Kidney epithelial cell (primary cell): ENCODE data around the gene PTGER1. TPM values are rescaled to one million over a fixed set of nuclear protein-coding genes. Genes with fewer than 3 reads are reported as not detected.
"Not testable (repeated sequence)": the region's sequence is repeated elsewhere in the genome, so short reads cannot be mapped to it uniquely, and the experiment has no call there.

Experiments used
- DNase-seq: peaks from one replicate; pipeline ENCODE4 v3.0.0-alpha.2; 2010; ENCODE audit warnings: low read depth
- H3K27me3 ChIP-seq: 2 replicates; pipeline ENCODE4 v1.6.0; 2011; ENCODE audit warnings: low read length; ENCODE audit not compliant: control insufficient read depth, insufficient read depth
- H3K36me3 ChIP-seq: 2 replicates; pipeline ENCODE4 v1.5.1; 2011; ENCODE audit warnings: low read length; ENCODE audit not compliant: control insufficient read depth, insufficient read depth
- H3K4me3 ChIP-seq: 2 replicates; pipeline ENCODE4 v1.5.1; 2011; ENCODE audit warnings: low read depth, mild to moderate bottlenecking, control low read depth, low read length
- CTCF ChIP-seq: IDR thresholded peaks from 2 replicates; pipeline ENCODE4 v1.5.1; 2011; ENCODE audit warnings: mild to moderate bottlenecking, moderate library complexity, low read length, control low read depth, inconsistent platforms; ENCODE audit not compliant: insufficient read depth, poor library complexity, severe bottlenecking
- total RNA-seq: library from RNA; depleted of rRNA; stranded (reverse); fragments of >200 nt; gene quantifications from 2 replicates; pipeline ENCODE4 v1.2.3, GENCODE V29; 2015

The PTGER1 gene
- total RNA-seq, 1 donor from 2014 or later = 5.5 TPM

GRCh38 chr19:14512406-14512961 is 37.3 kb upstream of the PTGER1 start:
- no peak for TF ChIP-seq CTCF
- no peak overlapping the region for H3K4me3 ChIP-seq
- H3K27me3 ChIP-seq = no peaks in the 10 kb centered on the region
- no peaks in the 10 kb centered on the region for H3K36me3 ChIP-seq
- no peak for DNase-seq

GRCh38 chr19:14511229-14511593 is 36.1 kb upstream of the PTGER1 start:
- TF ChIP-seq CTCF = no peak
- no peaks in the 10 kb centered on the region for H3K27me3 ChIP-seq
- DNase-seq = no peak
- H3K36me3 ChIP-seq = no peaks in the 10 kb centered on the region
- no peak overlapping the region for H3K4me3 ChIP-seq

GRCh38 chr19:14510311-14511228 is 35.4 kb upstream of the PTGER1 start:
- Histone ChIP-seq H3K4me3 (no peak overlapping the region), H3K36me3 (no peaks in the 10 kb centered on the region), H3K27me3 (no peaks in the 10 kb centered on the region)
- no peak for TF ChIP-seq CTCF
- no peak for DNase-seq

- no peaks in the 10 kb centered on the region for H3K27me3 ChIP-seq
- no peak for TF ChIP-seq CTCF
- no peak overlapping the region for H3K4me3 ChIP-seq
- DNase-seq = no peak
- no peaks in the 10 kb centered on the region for H3K36me3 ChIP-seq
These were observed 32.8 kb upstream of the PTGER1 start for GRCh38 chr19:14507704-14508542.

GRCh38 chr19:14505488-14506239 is 30.5 kb upstream of the PTGER1 start:
- no peak overlapping the region for H3K4me3 ChIP-seq
- no peak for DNase-seq
- no peaks in the 10 kb centered on the region for H3K36me3 ChIP-seq
- TF ChIP-seq CTCF = peak; percentile 93
- H3K27me3 ChIP-seq = no peaks in the 10 kb centered on the region

GRCh38 chr19:14504575-14504974 is 29.4 kb upstream of the PTGER1 start:
- not testable (repeated sequence) for H3K4me3 ChIP-seq, DNase-seq, H3K36me3 ChIP-seq, H3K27me3 ChIP-seq
